OCI-LY3 (cell line): ENCODE measurements around the gene SPOCK1.

Source experiments
- EZH2phosphoT487 ChIP-seq: fragments of 200-600 bp; shearing (Covaris generic); IDR thresholded peaks from 2 replicates; pipeline ENCODE4 v1.6.1; 2018; ENCODE audit warnings: antibody characterized with exemption, mixed run types, low read depth
- TF ChIP-seq, protein P1 (sequence below): fragments of 200-600, 300-600 bp; sonication (generic); IDR thresholded peaks from 2 replicates; pipeline ENCODE4 v1.5.1; 2014; ENCODE audit warnings: antibody characterized with exemption, low read length, low read depth

DNA sequence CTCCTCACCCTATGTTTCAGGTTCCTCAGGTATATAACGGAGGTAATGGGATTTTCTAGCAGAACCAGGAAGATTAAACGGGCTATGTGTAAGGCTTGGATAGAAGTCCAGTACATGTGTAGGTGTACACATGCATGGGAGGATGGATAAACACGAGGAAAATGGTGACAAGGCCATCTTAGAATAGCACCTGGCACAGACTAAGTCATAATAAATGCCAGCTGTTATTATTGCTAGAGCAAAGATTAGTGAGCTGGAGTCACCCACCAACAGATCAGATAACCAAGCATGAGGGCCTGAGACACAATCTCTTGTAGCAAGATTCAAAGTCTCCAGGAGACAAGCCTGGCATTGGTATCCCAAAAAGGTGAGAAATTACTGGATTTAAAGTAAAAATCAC is 21.1 kb downstream of the SPOCK1 start:
- TF ChIP-seq, protein P1, sequence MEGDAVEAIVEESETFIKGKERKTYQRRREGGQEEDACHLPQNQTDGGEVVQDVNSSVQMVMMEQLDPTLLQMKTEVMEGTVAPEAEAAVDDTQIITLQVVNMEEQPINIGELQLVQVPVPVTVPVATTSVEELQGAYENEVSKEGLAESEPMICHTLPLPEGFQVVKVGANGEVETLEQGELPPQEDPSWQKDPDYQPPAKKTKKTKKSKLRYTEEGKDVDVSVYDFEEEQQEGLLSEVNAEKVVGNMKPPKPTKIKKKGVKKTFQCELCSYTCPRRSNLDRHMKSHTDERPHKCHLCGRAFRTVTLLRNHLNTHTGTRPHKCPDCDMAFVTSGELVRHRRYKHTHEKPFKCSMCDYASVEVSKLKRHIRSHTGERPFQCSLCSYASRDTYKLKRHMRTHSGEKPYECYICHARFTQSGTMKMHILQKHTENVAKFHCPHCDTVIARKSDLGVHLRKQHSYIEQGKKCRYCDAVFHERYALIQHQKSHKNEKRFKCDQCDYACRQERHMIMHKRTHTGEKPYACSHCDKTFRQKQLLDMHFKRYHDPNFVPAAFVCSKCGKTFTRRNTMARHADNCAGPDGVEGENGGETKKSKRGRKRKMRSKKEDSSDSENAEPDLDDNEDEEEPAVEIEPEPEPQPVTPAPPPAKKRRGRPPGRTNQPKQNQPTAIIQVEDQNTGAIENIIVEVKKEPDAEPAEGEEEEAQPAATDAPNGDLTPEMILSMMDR: no peak
- TF ChIP-seq EZH2phosphoT487: no peak
